ENCODE results near the gene SDHA. TPM values are rescaled to one million over a fixed set of nuclear protein-coding genes. Genes with fewer than 3 reads are reported as not detected.
A peak's percentile ranks its signal among the peaks of the same experiment; 100 is the strongest.
"Not testable (repeated sequence)": the region's sequence is repeated elsewhere in the genome, so short reads cannot be mapped to it uniquely, and the experiment has no call there.

SDHA gene
- total RNA-seq, 1 donor from 2014 or later = 91.7 TPM

DNA sequence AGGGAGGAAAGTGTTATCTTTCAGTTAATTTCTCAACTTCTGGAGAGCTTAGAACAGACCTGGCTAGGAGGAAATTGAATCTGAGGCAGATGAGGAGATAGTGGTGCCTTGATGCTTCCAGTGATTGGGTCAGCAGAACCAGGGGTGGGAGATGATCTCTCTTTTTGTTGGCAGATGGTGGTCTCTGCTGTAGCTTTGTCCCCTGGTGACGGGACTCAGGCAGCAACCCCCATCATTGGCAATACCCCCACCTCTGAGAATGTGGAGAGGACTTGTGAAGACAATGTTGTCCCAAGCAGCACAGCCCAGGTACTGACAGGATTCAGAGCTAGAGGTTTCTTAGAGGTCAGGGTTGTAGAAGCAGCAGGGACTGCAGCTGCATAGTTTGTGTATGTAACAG, 49.6 kb downstream of the SDHA start:
- Histone ChIP-seq H3K4me3 (ENCODE audit: insufficient read depth, low read depth, low read length) (no peak overlapping the region), H4K20me1 (ENCODE audit: insufficient read depth, low read length) (peaks cover 17% of the 10 kb centered on the region), H3K79me2 (ENCODE audit: insufficient read depth, low read length) (peaks cover 4% of the 10 kb centered on the region), H3K9me3 (ENCODE audit: insufficient read depth, low read depth, low read length) (no peaks in the 10 kb centered on the region), H2AFZ (ENCODE audit: low read depth, low read length) (no peak overlapping the region), H3K4me2 (ENCODE audit: low read length) (no peak overlapping the region), H3K27me3 (ENCODE audit: insufficient read depth, low read length) (no peaks in the 10 kb centered on the region), H3K27ac (ENCODE audit: low read depth, low read length) (no peak overlapping the region), H3K36me3 (ENCODE audit: insufficient read depth, low read length) (peaks cover 7% of the 10 kb centered on the region), H3K4me1 (ENCODE audit: insufficient read depth, low read length) (peaks cover 28% of the 10 kb centered on the region), H3K9ac (ENCODE audit: low read length) (no peak overlapping the region)
- no peak overlapping the region for H3K27ac Mint-ChIP-seq (ENCODE audit: unreplicated experiment)
- H3K4me3 Mint-ChIP-seq (ENCODE audit: unreplicated experiment) = no peak overlapping the region
- H3K27me3 Mint-ChIP-seq (ENCODE audit: low read depth, unreplicated experiment) = no peaks in the 10 kb centered on the region
- peaks cover 11% of the 10 kb centered on the region for H3K36me3 Mint-ChIP-seq (ENCODE audit: low read depth, unreplicated experiment)
- TF ChIP-seq, protein P1, sequence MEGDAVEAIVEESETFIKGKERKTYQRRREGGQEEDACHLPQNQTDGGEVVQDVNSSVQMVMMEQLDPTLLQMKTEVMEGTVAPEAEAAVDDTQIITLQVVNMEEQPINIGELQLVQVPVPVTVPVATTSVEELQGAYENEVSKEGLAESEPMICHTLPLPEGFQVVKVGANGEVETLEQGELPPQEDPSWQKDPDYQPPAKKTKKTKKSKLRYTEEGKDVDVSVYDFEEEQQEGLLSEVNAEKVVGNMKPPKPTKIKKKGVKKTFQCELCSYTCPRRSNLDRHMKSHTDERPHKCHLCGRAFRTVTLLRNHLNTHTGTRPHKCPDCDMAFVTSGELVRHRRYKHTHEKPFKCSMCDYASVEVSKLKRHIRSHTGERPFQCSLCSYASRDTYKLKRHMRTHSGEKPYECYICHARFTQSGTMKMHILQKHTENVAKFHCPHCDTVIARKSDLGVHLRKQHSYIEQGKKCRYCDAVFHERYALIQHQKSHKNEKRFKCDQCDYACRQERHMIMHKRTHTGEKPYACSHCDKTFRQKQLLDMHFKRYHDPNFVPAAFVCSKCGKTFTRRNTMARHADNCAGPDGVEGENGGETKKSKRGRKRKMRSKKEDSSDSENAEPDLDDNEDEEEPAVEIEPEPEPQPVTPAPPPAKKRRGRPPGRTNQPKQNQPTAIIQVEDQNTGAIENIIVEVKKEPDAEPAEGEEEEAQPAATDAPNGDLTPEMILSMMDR (IDR thresholded peaks at IDR 0.05; ENCODE audit: insufficient read depth, low read depth, low read length) = no peak
- TF ChIP-seq EZH2 (IDR thresholded peaks at IDR 0.05; ENCODE audit: insufficient read depth, low read length) = no peak
- DNase-seq (ENCODE audit: low read depth) (no peak), FAIRE-seq (no peak)
- peaks cover 14% of the 10 kb centered on the region for H3K4me1 Mint-ChIP-seq (ENCODE audit: low read depth, unreplicated experiment)
- H3K9me3 Mint-ChIP-seq (ENCODE audit: unreplicated experiment) = no peaks in the 10 kb centered on the region

DNA sequence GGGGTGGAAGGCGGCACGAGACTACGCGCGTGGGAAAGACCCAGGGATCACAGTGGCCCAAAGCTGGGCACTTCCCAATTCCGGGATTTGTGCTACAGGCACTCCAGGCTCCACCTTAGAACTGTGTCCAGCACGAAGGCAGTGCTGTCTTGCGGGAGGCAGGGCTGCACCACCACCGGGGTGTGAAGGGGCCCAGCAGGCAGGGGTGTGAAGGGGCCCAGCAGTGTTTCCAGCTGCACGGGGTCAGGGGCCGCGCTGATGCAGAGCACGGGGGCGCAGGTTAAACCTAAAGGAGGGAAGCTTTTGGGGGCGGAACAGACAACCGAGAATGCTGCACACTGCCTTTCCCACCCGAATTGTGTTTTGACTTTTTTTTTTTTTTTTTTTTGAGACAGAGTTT, 52.2 kb downstream of the SDHA start:
- peaks cover 30% of the 10 kb centered on the region for H4K20me1 ChIP-seq (ENCODE audit: insufficient read depth, low read length)
- Mint-ChIP-seq H3K4me3 (ENCODE audit: unreplicated experiment) (peak overlapping the region; percentile 69), H3K27me3 (ENCODE audit: low read depth, unreplicated experiment) (no peaks in the 10 kb centered on the region), H3K27ac (ENCODE audit: unreplicated experiment) (peak overlapping the region; percentile 11), H3K9me3 (ENCODE audit: unreplicated experiment) (no peaks in the 10 kb centered on the region), H3K36me3 (ENCODE audit: low read depth, unreplicated experiment) (peaks cover 5% of the 10 kb centered on the region), H3K4me1 (ENCODE audit: low read depth, unreplicated experiment) (peaks cover 18% of the 10 kb centered on the region)
- no peak overlapping the region for H3K27ac ChIP-seq (ENCODE audit: low read depth, low read length)
- peaks cover 19% of the 10 kb centered on the region for H3K4me1 ChIP-seq (ENCODE audit: insufficient read depth, low read length)
- peaks cover 29% of the 10 kb centered on the region for H3K79me2 ChIP-seq (ENCODE audit: insufficient read depth, low read length)
- peaks cover 5% of the 10 kb centered on the region for H3K36me3 ChIP-seq (ENCODE audit: insufficient read depth, low read length)
- H3K27me3 ChIP-seq (ENCODE audit: insufficient read depth, low read length) = no peaks in the 10 kb centered on the region
- H2AFZ ChIP-seq (ENCODE audit: low read depth, low read length) = no peak overlapping the region
- no peak overlapping the region for H3K9ac ChIP-seq (ENCODE audit: low read length)
- H3K4me2 ChIP-seq (ENCODE audit: low read length) = peak overlapping the region; percentile 87
- TF ChIP-seq, protein P1 (IDR thresholded peaks at IDR 0.05; ENCODE audit: insufficient read depth, low read depth, low read length) = no peak
- DNase-seq (ENCODE audit: low read depth) = no peak
- no peak for FAIRE-seq
- no peak overlapping the region for H3K4me3 ChIP-seq (ENCODE audit: insufficient read depth, low read depth, low read length)
- no peaks in the 10 kb centered on the region for H3K9me3 ChIP-seq (ENCODE audit: insufficient read depth, low read depth, low read length)

DNA sequence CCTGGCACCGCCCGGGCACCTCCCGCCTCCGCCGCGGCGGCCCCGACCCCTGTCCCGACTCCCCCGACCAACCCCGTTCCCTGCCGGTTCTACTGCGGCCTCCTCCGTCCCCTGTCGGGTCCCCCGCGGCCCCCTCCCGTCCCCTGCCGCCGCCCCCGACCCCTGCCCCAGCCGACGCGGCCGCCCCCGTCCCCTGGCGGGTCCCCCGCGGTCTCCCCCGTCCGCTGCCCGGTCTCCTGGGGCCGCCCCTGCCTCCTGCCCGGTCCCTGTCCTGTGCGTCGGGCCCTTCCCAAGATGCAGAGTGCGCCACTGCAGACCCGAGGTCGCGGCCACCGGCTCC, 53.7 kb downstream of the SDHA start:
- Histone ChIP-seq H3K27ac (ENCODE audit: low read depth, low read length) (peak overlapping the region; percentile 72), H3K9ac (ENCODE audit: low read length) (peak overlapping the region; percentile 87), H4K20me1 (ENCODE audit: insufficient read depth, low read length) (peaks cover 34% of the 10 kb centered on the region), H3K4me1 (ENCODE audit: insufficient read depth, low read length) (peaks cover 11% of the 10 kb centered on the region), H3K4me2 (ENCODE audit: low read length) (peak overlapping the region; percentile 87), H3K4me3 (ENCODE audit: insufficient read depth, low read depth, low read length) (peak overlapping the region; percentile 72), H3K79me2 (ENCODE audit: insufficient read depth, low read length) (peaks cover 43% of the 10 kb centered on the region)
- FAIRE-seq; H2AFZ ChIP-seq (ENCODE audit: low read depth, low read length); H3K27me3 Mint-ChIP-seq (ENCODE audit: low read depth, unreplicated experiment); DNase-seq (ENCODE audit: low read depth); H3K9me3 ChIP-seq (ENCODE audit: insufficient read depth, low read depth, low read length); H3K36me3 Mint-ChIP-seq (ENCODE audit: low read depth, unreplicated experiment); H3K27me3 ChIP-seq (ENCODE audit: insufficient read depth, low read length); H3K36me3 ChIP-seq (ENCODE audit: insufficient read depth, low read length); H3K9me3 Mint-ChIP-seq (ENCODE audit: unreplicated experiment): not testable (repeated sequence)
- Mint-ChIP-seq H3K4me3 (ENCODE audit: unreplicated experiment) (peak overlapping the region; percentile 79), H3K4me1 (ENCODE audit: low read depth, unreplicated experiment) (peaks cover 20% of the 10 kb centered on the region), H3K27ac (ENCODE audit: unreplicated experiment) (peak overlapping the region; percentile 58)

DNA sequence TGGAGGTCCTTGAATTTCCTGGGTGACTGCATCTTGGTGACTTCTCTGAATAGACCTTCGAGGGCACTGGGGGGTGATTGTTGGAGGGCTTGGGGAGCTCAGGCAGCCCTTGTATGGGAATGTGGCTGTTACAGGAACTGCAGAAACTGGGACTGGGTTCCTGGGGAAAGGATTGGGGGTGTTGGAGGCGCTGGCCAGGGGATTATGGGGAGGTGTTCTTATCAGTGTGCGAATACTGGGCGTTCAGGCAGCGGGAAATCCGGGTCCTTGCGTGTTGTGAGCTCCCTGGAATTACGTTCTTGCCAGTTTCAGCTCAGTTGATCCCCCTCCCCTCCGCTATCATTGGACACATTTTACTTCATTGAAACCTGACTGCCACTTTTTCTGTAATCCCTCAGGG, 55.0 kb downstream of the SDHA start:
- not testable (repeated sequence) for H3K27me3 Mint-ChIP-seq (ENCODE audit: low read depth, unreplicated experiment); H3K36me3 ChIP-seq (ENCODE audit: insufficient read depth, low read length); H3K4me3 ChIP-seq (ENCODE audit: insufficient read depth, low read depth, low read length); H2AFZ ChIP-seq (ENCODE audit: low read depth, low read length); H3K27ac Mint-ChIP-seq (ENCODE audit: unreplicated experiment); H3K27me3 ChIP-seq (ENCODE audit: insufficient read depth, low read length); DNase-seq (ENCODE audit: low read depth); H3K9me3 ChIP-seq (ENCODE audit: insufficient read depth, low read depth, low read length); H3K36me3 Mint-ChIP-seq (ENCODE audit: low read depth, unreplicated experiment); H3K9me3 Mint-ChIP-seq (ENCODE audit: unreplicated experiment); FAIRE-seq; H3K27ac ChIP-seq (ENCODE audit: low read depth, low read length)
- Histone ChIP-seq H4K20me1 (ENCODE audit: insufficient read depth, low read length) (peaks cover 28% of the 10 kb centered on the region), H3K9ac (ENCODE audit: low read length) (peak overlapping the region; percentile 20), H3K79me2 (ENCODE audit: insufficient read depth, low read length) (peaks cover 45% of the 10 kb centered on the region), H3K4me2 (ENCODE audit: low read length) (peak overlapping the region; percentile 87), H3K4me1 (ENCODE audit: insufficient read depth, low read length) (peaks cover 11% of the 10 kb centered on the region)
- Mint-ChIP-seq H3K4me1 (ENCODE audit: low read depth, unreplicated experiment) (peaks cover 20% of the 10 kb centered on the region), H3K4me3 (ENCODE audit: unreplicated experiment) (peak overlapping the region; percentile 91)

DNA sequence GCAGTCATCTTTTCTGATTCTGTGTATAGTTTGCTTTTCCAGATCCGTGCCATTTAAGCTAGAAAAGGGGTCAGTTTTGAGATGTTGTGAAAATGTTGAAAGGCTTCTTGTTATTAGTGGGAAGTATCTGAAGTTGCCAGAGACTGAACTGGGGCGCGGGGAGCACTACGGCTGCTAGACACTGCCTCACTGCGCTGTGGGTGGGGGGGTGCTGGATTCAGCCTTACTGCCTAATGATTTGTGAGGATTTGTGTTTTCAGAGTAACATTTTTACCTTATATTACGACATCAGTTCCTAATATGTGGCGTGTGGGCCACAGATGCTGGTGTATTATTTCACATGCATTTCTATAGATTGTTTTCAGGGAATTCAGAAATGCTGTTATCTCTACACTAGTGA, 55.4 kb downstream of the SDHA start:
- H3K79me2 ChIP-seq (ENCODE audit: insufficient read depth, low read length) = peaks cover 49% of the 10 kb centered on the region
- H3K27ac ChIP-seq (ENCODE audit: low read depth, low read length); H2AFZ ChIP-seq (ENCODE audit: low read depth, low read length); H3K9me3 ChIP-seq (ENCODE audit: insufficient read depth, low read depth, low read length); H3K4me3 ChIP-seq (ENCODE audit: insufficient read depth, low read depth, low read length); H3K27me3 Mint-ChIP-seq (ENCODE audit: low read depth, unreplicated experiment); FAIRE-seq; H3K36me3 ChIP-seq (ENCODE audit: insufficient read depth, low read length); H3K36me3 Mint-ChIP-seq (ENCODE audit: low read depth, unreplicated experiment); H3K9me3 Mint-ChIP-seq (ENCODE audit: unreplicated experiment); DNase-seq (ENCODE audit: low read depth); H3K27me3 ChIP-seq (ENCODE audit: insufficient read depth, low read length): not testable (repeated sequence)
- Mint-ChIP-seq H3K27ac (ENCODE audit: unreplicated experiment) (peak overlapping the region; percentile 67), H3K4me1 (ENCODE audit: low read depth, unreplicated experiment) (peaks cover 20% of the 10 kb centered on the region), H3K4me3 (ENCODE audit: unreplicated experiment) (peak overlapping the region; percentile 91)
- peak overlapping the region; percentile 20 for H3K9ac ChIP-seq (ENCODE audit: low read length)
- H3K4me2 ChIP-seq (ENCODE audit: low read length) = peak overlapping the region; percentile 87
- peaks cover 11% of the 10 kb centered on the region for H3K4me1 ChIP-seq (ENCODE audit: insufficient read depth, low read length)
- H4K20me1 ChIP-seq (ENCODE audit: insufficient read depth, low read length) = peaks cover 28% of the 10 kb centered on the region

Measured in astrocyte (in vitro differentiated cells and primary cell).